AG08396 (cell line): ENCODE results near the gene NUDT17.

Experiments used
- DNase-seq: peaks from one replicate; pipeline ENCODE4 v3.0.0; 2012; ENCODE audit warnings: low spot score, mixed read lengths

The NUDT17 gene

DNA sequence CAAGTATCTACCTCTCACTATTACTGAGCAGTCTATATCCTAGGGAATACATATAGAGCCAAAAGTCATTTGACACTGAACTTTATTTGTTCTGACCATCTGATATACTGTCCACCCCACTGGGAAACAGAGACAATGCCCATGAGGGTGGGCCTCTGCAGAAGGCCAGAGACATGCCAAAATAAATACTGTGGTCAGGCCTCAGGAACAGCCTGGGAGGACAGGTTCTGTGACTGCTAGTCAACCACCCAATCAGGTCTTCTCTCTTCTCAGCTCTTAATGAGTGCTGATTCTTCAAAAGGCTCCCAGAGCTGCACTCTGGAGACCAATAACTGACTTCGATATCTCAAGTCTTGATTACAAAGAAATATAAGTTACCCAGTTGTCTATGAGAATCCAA lies 45.7 kb downstream of the NUDT17 start:
- DNase-seq = no peak

DNA sequence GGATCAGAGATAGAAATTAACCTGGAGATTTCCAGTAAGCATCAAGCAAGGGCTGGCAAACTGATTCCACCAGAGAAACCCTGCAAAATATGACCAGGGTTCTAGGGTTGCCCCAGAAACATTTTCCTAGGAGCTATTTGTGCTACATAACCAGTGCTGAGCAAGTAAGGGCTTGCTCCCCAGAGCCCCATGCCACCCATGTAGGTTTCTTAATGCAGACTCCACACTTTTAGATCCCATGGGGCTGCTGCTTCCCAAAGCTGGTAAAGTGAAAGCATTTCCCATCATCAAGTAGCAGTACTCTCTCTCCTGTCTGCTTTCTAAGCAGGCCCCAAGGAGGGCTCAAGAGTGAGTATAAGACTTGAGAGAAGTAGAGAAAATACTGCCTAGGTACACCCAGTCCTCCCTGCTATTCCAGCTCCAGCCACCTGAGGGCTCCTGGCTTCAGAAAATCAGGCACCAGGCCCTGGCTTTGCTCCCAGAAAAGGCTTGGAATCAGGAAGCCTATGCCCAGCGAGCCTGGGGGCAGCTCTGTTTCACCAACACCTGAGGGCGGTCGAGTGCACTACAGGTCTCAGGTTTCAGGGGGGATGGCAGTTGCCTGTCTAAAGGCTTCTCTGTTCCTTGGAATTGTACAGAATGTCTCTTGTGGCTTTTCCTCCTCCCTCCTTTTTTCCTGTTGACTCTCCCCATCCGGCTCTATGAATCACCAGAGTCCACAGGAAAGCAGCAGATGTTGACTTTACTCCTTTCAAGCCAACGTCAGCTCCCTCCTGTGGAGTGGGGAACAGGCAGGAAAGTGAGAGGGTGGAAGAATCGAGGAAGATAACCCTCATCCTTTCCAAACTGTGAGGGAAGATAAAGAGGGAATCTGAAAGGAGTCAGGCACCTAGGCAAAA lies 46.4 kb downstream of the NUDT17 start:
- DNase-seq = peak; percentile 92

DNA sequence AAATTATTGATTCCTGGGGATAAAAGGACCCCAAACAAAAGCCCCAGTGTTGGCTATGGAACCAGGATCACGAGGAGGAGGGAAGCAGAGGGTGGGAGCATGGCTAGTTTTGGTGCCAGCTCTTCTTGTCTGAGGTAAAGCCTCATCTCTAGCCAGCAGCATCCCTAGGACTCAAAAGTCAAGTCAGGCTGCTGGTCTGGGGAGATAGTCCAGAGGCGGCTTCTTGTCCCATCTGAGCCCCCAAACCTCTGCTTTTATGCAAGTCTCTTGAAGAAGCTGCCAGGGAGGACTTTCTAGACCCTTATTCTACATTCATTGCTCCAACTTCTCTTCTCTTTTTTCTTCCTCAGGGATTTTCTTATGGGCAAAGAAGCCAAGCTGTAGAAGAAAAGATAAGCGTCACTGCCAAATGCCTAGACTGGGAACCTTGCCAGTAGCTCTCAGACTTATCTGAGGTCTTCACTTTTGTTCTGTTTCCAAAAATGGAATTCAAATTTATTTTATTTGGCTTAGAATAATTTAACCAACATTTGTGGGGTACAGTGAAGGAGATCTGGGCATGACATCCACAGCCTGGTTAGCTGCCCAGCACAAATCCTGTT lies 47.2 kb downstream of the NUDT17 start:
- no peak for DNase-seq

DNA sequence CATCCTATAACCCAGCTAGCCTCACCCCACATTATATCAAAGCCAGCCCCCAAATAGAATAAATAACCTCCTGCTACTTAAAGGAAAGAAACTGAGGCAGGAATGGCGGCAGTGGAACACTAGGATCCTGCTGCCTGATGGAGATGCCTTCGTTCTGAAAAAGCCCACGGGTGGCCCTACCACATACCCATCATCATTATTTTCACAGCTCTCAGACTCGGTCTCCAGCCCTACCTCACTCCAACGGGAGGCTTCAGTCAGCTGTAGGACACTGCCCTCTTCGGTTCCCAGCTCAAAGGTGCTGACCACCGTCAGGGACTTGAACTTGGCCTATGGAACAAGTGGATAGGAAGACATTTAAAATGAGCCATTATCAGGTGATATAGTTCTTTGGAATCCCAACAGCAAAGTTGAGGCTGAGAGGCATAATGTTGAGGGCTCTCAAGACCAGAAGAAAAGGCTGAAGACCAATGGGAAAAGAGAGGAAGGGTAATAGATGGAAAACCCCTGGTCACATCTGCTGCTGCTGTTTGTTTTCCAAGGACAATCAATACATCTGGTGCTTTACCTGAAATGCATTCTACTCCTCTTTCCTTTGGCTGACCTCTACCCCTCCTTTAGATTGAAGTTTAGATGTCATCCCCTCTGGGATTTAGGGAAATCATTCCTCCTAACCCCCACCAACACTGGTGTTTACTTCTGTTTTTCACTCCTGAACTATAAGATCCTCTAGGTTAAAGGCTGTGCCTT lies 48.1 kb downstream of the NUDT17 start:
- no peak for DNase-seq

DNA sequence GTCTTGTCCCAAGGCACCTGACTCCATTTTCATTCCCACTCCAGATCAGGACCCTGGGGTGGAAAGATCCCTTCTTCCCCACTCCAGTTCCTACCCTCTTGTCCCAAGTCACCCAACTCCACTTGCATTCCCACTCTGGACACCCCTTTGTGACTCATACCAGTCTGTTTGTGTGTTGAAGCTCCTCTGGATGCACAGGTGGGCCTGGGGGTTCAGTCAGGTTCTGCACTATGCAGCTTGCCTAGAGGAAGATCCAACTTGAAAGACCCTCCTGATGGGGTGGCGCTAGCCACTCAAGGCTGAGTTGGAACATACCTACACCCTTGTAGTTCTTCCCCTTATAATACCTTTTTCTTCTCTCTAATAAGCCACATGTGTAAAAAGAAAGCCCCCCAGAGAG lies 50.0 kb downstream of the NUDT17 start:
- no peak for DNase-seq

DNA sequence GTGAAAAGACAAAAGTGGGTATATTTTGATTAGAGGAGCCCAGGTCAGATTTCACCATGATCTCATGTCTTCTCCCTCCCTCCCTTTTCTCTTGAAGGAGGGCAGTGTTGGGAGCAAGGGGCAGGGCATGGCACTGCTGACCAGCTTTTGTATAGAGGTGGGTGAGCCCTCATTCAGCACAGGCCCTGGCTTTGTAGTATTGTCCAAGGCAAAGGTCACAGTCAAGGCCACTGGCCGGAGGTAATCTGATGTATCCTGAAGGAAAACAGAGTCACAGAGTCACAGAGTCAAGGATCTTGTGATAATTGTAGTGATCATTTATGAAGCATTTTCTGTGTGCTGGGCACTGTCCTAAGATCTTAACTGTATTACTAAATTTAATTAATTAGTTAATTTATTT lies 52.5 kb downstream of the NUDT17 start:
- DNase-seq = no peak
